Fibroblast of lung (primary cell): Measurements from ENCODE around the gene AZIN2. TPM values are rescaled to one million over a fixed set of nuclear protein-coding genes. Genes with fewer than 3 reads are reported as not detected.
A peak's percentile ranks its signal among the peaks of the same experiment; 100 is the strongest.

ENCODE experiments used
- DNase-seq, 2 donors: peaks; one replicate each; pipeline versions ENCODE4 v3.0.0 to v3.0.0-alpha.2; 2010; ENCODE audit warnings: low read depth in 2 of 2
- H2AFZ ChIP-seq: 2 replicates; pipeline ENCODE4 v1.5.1; 2012; ENCODE audit warnings: low read length, control low read depth, inconsistent platforms
- H3K27ac ChIP-seq: 2 replicates; pipeline ENCODE4 v1.5.1; 2011; ENCODE audit warnings: low read length, control low read depth; ENCODE audit not compliant: insufficient read depth
- H3K27me3 ChIP-seq: 2 replicates; pipeline ENCODE4 v1.5.1; 2011; ENCODE audit warnings: mild to moderate bottlenecking, low read length; ENCODE audit not compliant: control insufficient read depth, insufficient read depth
- H3K36me3 ChIP-seq: 2 replicates; pipeline ENCODE4 v1.5.1; 2011; ENCODE audit warnings: low read length; ENCODE audit not compliant: control insufficient read depth, insufficient read depth
- H3K4me1 ChIP-seq: 2 replicates; pipeline ENCODE4 v1.5.1; 2011; ENCODE audit warnings: low read length; ENCODE audit not compliant: control insufficient read depth, insufficient read depth; ENCODE audit errors: extremely low read depth
- H3K4me2 ChIP-seq: 2 replicates; pipeline ENCODE4 v1.5.1; 2011; ENCODE audit warnings: low read length, control low read depth; ENCODE audit not compliant: insufficient read depth; ENCODE audit errors: extremely low read depth
- H3K4me3 ChIP-seq, 4 experiments: fragments of 200-600 bp in 1 of 4; sonication (generic) in 1 of 4; replicated peaks in 1 of 4; 2 replicates each; pipeline ENCODE4 v1.5.1; 2011 to 2016; ENCODE audit warnings: low read length in 4 of 4, low read depth in 3 of 4, mild to moderate bottlenecking in 3 of 4, control low read depth in 2 of 4, inconsistent platforms in 1 of 4, mixed read lengths in 1 of 4; ENCODE audit not compliant: insufficient read depth in 1 of 4; ENCODE audit errors: control extremely low read depth in 1 of 4
- H3K79me2 ChIP-seq: 2 replicates; pipeline ENCODE4 v1.5.1; 2012; ENCODE audit warnings: mild to moderate bottlenecking, low read length, inconsistent platforms; ENCODE audit not compliant: control insufficient read depth, insufficient read depth
- H3K9ac ChIP-seq: 2 replicates; pipeline ENCODE4 v1.5.1; 2011; ENCODE audit warnings: mild to moderate bottlenecking, low read length, control low read depth; ENCODE audit not compliant: insufficient read depth
- H3K9me3 ChIP-seq: 2 replicates; pipeline ENCODE4 v1.5.1; 2012; ENCODE audit warnings: low read depth, low read length; ENCODE audit not compliant: control insufficient read depth, insufficient read depth
- H4K20me1 ChIP-seq: 2 replicates; pipeline ENCODE4 v1.5.1; 2011; ENCODE audit warnings: low read length; ENCODE audit not compliant: control insufficient read depth, insufficient read depth; ENCODE audit errors: extremely low read depth
- CTCF ChIP-seq, 2 donors: IDR thresholded peaks in 1 of 2; conservative IDR thresholded peaks in 1 of 2; 1 replicate in 1 of 2; 2 replicates in 1 of 2; pipeline ENCODE4 v1.5.1; 2011 to 2012; ENCODE audit warnings: low read length in 2 of 2, control low read depth in 1 of 2, inconsistent platforms in 1 of 2, low read depth in 1 of 2, mild to moderate bottlenecking in 1 of 2
- EZH2 ChIP-seq: IDR thresholded peaks from 2 replicates; pipeline ENCODE4 v1.5.1; 2012; ENCODE audit warnings: low read length, control low read depth, mild to moderate bottlenecking; ENCODE audit errors: missing control alignments
- polyA plus RNA-seq, 2 donors: library from polyadenylated mRNA; depleted of rRNA in 1 of 2; stranded (reverse) in 1 of 2; unstranded in 1 of 2; fragments of >200 nt; gene quantifications; 2 replicates each; pipeline ENCODE4 v1.2.1, GENCODE V29; 2011 to 2012; ENCODE audit warnings: missing spikeins in 1 of 2
- total RNA-seq: library from RNA; depleted of rRNA; stranded (reverse); fragments of >200 nt; gene quantifications from 2 replicates; pipeline ENCODE4 v1.2.1, GENCODE V29; 2014

AZIN2 gene
- total and polyA plus RNA-seq, 2 donors (not counting 1 experiment from before 2014, with no cell fraction given), result 3.2 to 9.1 TPM

DNA sequence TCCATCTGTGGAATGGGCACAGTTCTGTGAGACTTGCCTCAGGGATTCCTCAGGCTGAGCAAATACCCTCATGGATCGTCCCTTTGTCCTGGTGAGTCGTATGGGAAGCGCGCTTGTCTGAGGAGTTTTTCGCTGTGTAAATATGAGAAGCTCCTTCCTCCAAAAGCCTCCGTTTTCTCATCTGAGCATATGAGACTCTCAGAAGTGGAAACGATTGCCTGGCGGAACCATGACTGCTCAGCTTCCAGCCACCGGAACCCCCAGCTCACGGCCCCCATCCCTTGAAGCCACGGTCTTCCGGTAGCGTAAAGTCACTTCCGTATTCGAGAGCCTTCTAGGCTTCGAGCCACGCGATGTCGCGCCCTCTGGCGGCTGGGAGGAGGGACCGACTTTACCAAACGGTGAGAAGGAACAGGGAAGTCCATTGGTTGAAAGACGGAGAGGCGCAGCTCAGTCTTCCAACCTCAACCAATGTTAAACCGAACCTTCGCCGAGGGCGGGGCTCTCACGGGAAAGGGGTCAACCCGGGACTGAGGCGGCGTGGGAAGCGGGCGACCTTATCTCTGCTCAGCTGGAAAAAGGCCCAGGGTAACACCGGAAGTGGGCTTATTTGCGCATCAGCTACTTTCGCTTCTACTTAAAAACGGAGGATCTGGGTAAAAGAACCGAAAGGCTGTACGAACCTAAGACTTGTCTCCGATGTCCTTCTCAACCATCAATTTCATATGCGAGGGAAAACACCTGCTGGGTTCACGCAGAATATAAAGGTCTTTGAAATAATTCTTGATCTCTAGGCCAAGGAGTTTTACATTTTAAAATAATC is 46.3 kb downstream of the AZIN2 start:
- peak overlapping the region; percentile 91 to 100 (median 95) for H3K4me3 ChIP-seq
- H3K9ac ChIP-seq, result peak overlapping the region; percentile 88
- no peaks in the 10 kb centered on the region for H4K20me1 ChIP-seq
- H3K79me2 ChIP-seq, result peaks cover 10% of the 10 kb centered on the region
- H3K9me3 ChIP-seq, result no peaks in the 10 kb centered on the region
- H3K27me3 ChIP-seq, result no peaks in the 10 kb centered on the region
- no peaks in the 10 kb centered on the region for H3K36me3 ChIP-seq
- peak overlapping the region; percentile 93 for H2AFZ ChIP-seq
- DNase-seq, result peak; percentile 99 to 100
- H3K4me1 ChIP-seq, result peaks cover 8% of the 10 kb centered on the region
- TF ChIP-seq CTCF (conservative IDR thresholded peaks at IDR 0.05 in 1 of 2, IDR thresholded peaks at IDR 0.05 in 1 of 2; ENCODE audit: low read depth in 1 of 2, low read length in 2 of 2), result peak; percentile 82 to 94
- no peak for TF ChIP-seq EZH2
- H3K27ac ChIP-seq, result peak overlapping the region; percentile 99
- H3K4me2 ChIP-seq, result peak overlapping the region; percentile 97

- H2AFZ ChIP-seq, result no peak overlapping the region
- peaks cover 8% of the 10 kb centered on the region for H3K4me1 ChIP-seq
- H3K4me2 ChIP-seq, result no peak overlapping the region
- no peak for DNase-seq
- H4K20me1 ChIP-seq, result no peaks in the 10 kb centered on the region
- no peak overlapping the region for H3K9ac ChIP-seq
- no peaks in the 10 kb centered on the region for H3K36me3 ChIP-seq
- TF ChIP-seq CTCF (conservative IDR thresholded peaks at IDR 0.05 in 1 of 2, IDR thresholded peaks at IDR 0.05 in 1 of 2; ENCODE audit: low read depth in 1 of 2, low read length in 2 of 2), result no peak
- no peak for TF ChIP-seq EZH2
- no peak overlapping the region for H3K27ac ChIP-seq
- H3K79me2 ChIP-seq, result peaks cover 10% of the 10 kb centered on the region
- H3K27me3 ChIP-seq, result no peaks in the 10 kb centered on the region
- no peaks in the 10 kb centered on the region for H3K9me3 ChIP-seq
- no peak overlapping the region for H3K4me3 ChIP-seq
Measured at GRCh38 chr1:33128781-33129180, 47.8 kb downstream of the AZIN2 start.

- Histone ChIP-seq H3K79me2 (peaks cover 10% of the 10 kb centered on the region), H3K9me3 (no peaks in the 10 kb centered on the region), H4K20me1 (no peaks in the 10 kb centered on the region), H3K27ac (no peak overlapping the region), H2AFZ (no peak overlapping the region), H3K4me1 (peaks cover 8% of the 10 kb centered on the region), H3K4me3 (no peak overlapping the region), H3K27me3 (no peaks in the 10 kb centered on the region), H3K9ac (no peak overlapping the region), H3K4me2 (no peak overlapping the region), H3K36me3 (no peaks in the 10 kb centered on the region)
- DNase-seq, result peak; percentile 12 to 47
- TF ChIP-seq EZH2 (no peak), CTCF (conservative IDR thresholded peaks at IDR 0.05 in 1 of 2, IDR thresholded peaks at IDR 0.05 in 1 of 2; ENCODE audit: low read depth in 1 of 2, low read length in 2 of 2) (no peak)
Measured at GRCh38 chr1:33130297-33130696, 49.3 kb downstream of the AZIN2 start.
